SJCRH30 (cell line): Measurements from ENCODE around the gene ETV6. TPM values are rescaled to one million over a fixed set of nuclear protein-coding genes. Genes with fewer than 3 reads are reported as not detected.

Experiments used
- DNase-seq, 2 experiments: peaks; one replicate each; pipeline ENCODE4 v3.0.0-alpha.2; 2015 to 2020
- H3K27ac ChIP-seq: fragments of 250-450 bp; sonication (Bioruptor Pico); 2 replicates; pipeline ENCODE4 v1.5.1; 2020; ENCODE audit warnings: mild to moderate bottlenecking, moderate library complexity
- H3K27me3 ChIP-seq: fragments of 250-450 bp; sonication (Bioruptor Pico); 2 replicates; pipeline ENCODE4 v1.5.1; 2020; ENCODE audit warnings: mild to moderate bottlenecking, moderate library complexity
- H3K36me3 ChIP-seq: fragments of 250-450 bp; sonication (Bioruptor Pico); 2 replicates; pipeline ENCODE4 v1.5.1; 2020; ENCODE audit warnings: mild to moderate bottlenecking, moderate library complexity
- H3K4me1 ChIP-seq: fragments of 250-450 bp; sonication (Bioruptor Pico); 2 replicates; pipeline ENCODE4 v1.5.1; 2020; ENCODE audit warnings: mild to moderate bottlenecking, moderate library complexity
- H3K4me3 ChIP-seq: fragments of 250-450 bp; sonication (Bioruptor Pico); 2 replicates; pipeline ENCODE4 v1.5.1; 2020; ENCODE audit warnings: mild to moderate bottlenecking, moderate library complexity
- H3K9me3 ChIP-seq: fragments of 250-450 bp; sonication (Bioruptor Pico); replicated peaks from 2 replicates; pipeline ENCODE4 v1.5.1; 2020; ENCODE audit warnings: mild to moderate bottlenecking, moderate library complexity
- total RNA-seq: library from RNA; depleted of rRNA; stranded (reverse); fragments of >200 nt; shearing (Covaris generic); gene quantifications from 2 replicates; pipeline ENCODE4 v1.2.3, GENCODE V29; 2014

ETV6 gene
- total RNA-seq, 1 experiment from 2014 or later: 5.6 TPM

DNA sequence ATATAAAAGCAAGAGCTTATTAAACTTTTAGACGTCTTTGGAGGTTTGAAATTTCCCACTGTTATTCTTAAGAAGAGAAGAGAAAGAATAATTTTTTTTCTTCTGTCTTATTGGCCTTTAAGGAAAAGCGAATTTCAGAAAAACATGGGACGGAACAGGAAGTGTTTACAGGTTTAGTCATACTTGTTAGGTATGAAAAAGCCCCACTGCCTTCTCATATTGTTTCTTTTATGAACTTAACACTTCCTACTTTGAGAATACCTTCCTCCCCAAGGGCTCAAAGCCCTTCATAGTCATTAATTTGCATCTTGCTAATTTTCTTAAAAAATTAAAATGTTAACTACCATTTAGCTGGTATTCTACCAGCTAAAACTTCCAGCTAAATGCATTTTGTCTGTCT is 82.0 kb downstream of the ETV6 start:
- Histone ChIP-seq H3K4me3 (no peak overlapping the region), H3K9me3 (no peaks in the 10 kb centered on the region), H3K27ac (no peak overlapping the region), H3K27me3 (no peaks in the 10 kb centered on the region), H3K36me3 (no peaks in the 10 kb centered on the region), H3K4me1 (no peaks in the 10 kb centered on the region)
- DNase-seq: no peak

DNA sequence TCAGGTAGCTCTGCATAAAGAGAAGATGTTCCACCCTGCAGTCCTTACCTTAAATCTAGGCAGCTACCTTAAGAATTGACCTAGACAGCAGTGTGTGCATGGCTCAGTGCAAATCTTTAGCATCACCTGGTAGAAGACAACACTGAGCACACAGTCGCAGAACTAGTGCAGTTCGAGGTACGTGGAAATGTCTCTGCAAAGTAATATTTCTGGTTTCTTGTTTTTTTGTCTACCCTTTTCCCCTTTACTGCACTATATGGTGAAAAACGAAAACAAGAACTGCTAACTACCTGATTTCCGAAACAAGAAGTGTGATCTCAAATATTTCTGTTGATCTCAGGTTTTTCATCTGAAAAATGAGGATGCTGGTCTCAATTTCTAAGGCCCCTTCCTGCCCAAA is 82.5 kb downstream of the ETV6 start:
- Histone ChIP-seq H3K36me3 (no peaks in the 10 kb centered on the region), H3K4me1 (no peaks in the 10 kb centered on the region), H3K27ac (no peak overlapping the region), H3K4me3 (no peak overlapping the region), H3K27me3 (no peaks in the 10 kb centered on the region), H3K9me3 (no peaks in the 10 kb centered on the region)
- no peak for DNase-seq

DNA sequence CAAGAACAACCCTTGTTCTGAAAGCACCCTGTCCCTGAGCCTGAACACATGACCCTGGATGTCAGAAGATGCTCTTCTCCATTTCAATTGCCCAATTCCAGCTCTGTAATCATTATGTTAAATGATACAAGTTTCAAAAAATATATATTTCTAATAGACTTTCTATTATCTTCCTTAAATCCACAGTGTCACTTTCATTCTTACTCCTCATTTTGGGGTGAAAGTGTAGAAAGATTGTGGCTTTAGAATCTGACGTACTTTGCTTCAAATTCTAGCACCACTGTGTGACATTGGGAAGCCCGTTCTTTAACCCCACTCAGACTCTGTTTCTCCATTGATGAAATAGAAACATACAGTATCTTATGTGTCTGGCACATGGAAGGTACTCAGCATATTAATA is 83.2 kb downstream of the ETV6 start:
- Histone ChIP-seq H3K9me3 (no peaks in the 10 kb centered on the region), H3K27ac (no peak overlapping the region), H3K27me3 (no peaks in the 10 kb centered on the region), H3K4me3 (no peak overlapping the region), H3K36me3 (no peaks in the 10 kb centered on the region), H3K4me1 (no peaks in the 10 kb centered on the region)
- no peak for DNase-seq

DNA sequence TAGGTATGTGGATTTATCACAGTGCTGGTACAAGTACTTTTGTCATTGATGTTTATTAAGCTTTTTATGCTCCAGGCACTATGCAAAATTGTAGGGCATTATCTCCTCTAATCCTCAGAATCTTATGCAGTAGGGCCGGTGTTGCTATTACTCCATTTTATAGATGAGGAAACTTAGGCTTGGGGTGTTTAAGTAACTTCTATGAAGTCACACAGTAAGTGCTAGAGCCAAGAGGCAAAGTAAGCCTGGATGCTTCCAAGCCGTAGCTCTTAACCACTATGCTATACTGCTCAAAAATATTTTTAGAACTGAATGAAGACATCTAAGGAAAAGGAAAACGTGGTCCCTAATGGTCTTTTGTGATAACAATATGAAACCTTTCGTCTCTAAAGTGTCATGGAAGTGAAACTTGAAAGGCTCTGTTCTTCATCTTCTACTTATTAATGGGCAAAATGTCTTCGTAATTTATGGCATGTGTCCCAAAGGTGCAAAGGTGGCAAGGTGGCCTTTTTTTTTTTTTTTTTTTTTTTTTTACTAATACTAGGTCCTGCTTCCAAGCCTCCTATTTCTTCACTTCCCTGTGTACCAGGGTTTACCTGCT is 85.2 kb downstream of the ETV6 start:
- no peak overlapping the region for H3K27ac ChIP-seq
- no peak for DNase-seq
- H3K9me3 ChIP-seq: no peaks in the 10 kb centered on the region
- no peak overlapping the region for H3K4me3 ChIP-seq
- no peaks in the 10 kb centered on the region for H3K36me3 ChIP-seq
- no peaks in the 10 kb centered on the region for H3K4me1 ChIP-seq
- no peaks in the 10 kb centered on the region for H3K27me3 ChIP-seq

DNA sequence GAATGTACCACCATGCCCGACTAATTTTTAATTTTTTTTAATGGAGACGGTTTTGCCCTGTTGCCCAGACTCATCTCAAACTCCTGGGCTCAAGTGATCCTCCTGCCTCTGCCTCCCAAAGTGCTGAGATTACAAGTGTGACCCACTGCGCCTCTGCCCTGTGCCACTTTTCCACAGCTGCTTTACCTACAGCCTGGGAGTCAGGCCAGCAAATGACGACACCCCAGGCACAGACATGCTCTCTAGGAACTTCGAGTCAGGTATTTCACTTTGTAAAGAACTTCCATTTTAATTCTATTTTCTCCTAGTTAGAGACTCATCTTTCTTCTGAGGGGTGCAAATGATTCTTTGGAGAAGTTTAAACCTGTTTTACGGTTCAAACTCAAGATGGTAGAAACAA is 89.0 kb downstream of the ETV6 start:
- Histone ChIP-seq H3K4me1 (no peaks in the 10 kb centered on the region), H3K9me3 (no peaks in the 10 kb centered on the region), H3K4me3 (no peak overlapping the region), H3K36me3 (no peaks in the 10 kb centered on the region), H3K27ac (no peak overlapping the region), H3K27me3 (no peaks in the 10 kb centered on the region)
- DNase-seq: no peak

DNA sequence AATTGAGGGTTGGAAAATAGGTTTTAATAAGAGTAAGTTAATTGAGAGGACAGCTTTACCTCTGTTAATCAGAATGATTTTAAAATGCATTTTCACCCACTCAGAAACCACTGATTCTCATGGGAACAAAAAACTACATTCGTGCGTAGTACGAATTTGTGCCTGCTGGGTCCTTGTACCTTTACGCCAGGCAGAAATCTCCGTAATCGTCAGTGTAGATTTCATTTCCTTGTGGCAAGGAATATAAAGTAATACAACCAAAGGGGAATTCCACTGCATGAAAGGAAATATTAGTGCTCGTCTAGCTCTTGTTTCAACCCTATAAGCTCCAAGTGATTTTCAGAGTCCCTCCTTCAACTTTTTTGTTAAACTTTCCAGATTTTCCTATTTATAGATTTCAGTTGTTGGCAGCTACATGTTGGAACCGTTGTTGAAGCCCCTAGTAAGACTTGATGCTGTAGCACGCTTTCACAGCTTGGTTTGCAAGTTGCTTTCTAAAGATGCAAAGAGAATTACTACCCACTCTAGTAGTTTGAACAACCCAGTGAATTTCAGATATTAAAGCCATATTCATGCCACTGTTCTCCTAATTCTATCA is 90.6 kb downstream of the ETV6 start:
- no peaks in the 10 kb centered on the region for H3K36me3 ChIP-seq
- H3K27me3 ChIP-seq: no peaks in the 10 kb centered on the region
- no peak overlapping the region for H3K4me3 ChIP-seq
- DNase-seq: no peak
- H3K27ac ChIP-seq: no peak overlapping the region
- no peaks in the 10 kb centered on the region for H3K4me1 ChIP-seq
- no peaks in the 10 kb centered on the region for H3K9me3 ChIP-seq

DNA sequence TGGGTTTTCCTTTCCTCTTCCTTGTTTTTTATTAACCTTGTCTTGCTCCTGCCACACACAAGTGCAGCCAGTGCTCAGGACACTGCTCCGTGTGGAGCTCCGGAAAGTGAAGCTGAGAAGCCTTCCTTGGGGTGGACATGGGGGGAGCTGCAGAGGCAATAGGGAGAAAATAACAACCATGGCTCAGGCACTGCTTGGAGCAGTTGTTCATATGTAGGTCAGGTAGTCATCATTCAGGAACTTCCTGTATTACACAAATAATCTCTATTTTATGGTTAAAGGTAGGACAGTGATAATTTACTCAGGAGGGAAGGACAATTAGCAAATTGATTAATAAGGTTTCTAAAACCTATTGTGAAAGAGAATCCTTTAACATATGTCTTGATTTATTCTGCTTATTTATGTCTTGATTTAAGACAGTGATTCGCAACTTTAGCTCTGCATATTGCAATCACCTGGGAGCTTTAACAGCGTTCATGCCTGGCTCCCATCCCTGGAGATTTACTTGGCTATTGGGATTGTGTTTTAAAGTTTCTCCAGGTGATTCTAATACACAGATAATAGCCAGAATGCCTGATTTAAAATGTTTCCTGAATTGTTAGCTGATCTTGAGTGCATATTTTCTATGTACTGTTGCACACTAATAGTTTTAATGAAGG is 92.1 kb downstream of the ETV6 start:
- Histone ChIP-seq H3K4me3 (no peak overlapping the region), H3K9me3 (no peaks in the 10 kb centered on the region), H3K36me3 (no peaks in the 10 kb centered on the region), H3K4me1 (no peaks in the 10 kb centered on the region), H3K27me3 (no peaks in the 10 kb centered on the region), H3K27ac (no peak overlapping the region)
- DNase-seq: no peak

DNA sequence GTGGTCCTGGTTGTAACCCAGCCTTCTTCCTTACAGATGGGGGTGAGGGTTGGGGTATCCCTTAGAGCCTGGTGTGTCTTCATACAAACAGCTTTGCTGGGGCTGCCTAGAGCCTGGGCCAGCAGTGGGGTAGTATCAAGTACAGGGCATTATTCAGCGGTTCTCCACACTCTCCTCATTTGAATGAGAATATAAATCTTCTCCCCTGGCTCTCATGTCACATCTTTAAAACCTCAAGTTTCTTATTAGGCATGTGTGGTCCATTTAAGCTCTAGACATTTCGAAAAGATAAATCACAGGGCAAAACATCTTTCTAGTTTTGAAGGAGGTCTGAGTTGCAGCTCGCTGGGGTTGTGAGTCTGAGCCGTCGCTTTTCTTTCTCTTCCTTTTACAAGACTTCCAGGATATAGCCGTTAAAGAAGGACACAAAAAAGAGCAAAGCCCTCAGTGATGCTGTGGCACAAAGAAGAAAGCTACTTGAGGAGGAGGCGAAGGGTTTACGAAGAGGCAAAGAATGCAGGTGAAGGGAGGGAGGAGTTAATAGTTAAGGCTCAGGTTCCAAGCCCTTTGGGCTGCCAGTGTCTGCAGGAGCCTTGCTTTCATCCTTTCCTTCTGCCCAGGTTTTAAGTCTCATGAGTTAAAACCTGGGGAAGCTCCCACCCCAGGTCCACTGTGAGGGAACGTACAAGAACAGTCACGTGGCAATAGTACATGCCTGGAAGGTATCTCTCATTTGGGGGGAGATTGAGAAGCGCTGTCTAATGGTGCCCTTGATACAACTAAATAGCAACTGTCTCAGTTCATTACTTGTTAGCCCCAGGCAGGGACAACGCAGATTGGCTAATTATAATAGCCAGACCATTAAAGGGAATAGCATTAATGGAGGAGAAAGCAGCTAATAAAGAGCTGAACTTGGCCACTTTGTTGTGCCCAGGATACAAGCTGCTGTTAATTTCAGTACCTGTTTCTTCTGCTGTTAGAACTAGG is 94.2 kb downstream of the ETV6 start:
- no peak for DNase-seq
- Histone ChIP-seq H3K9me3 (no peaks in the 10 kb centered on the region), H3K4me1 (no peaks in the 10 kb centered on the region), H3K36me3 (no peaks in the 10 kb centered on the region), H3K4me3 (no peak overlapping the region), H3K27me3 (no peaks in the 10 kb centered on the region), H3K27ac (no peak overlapping the region)

DNA sequence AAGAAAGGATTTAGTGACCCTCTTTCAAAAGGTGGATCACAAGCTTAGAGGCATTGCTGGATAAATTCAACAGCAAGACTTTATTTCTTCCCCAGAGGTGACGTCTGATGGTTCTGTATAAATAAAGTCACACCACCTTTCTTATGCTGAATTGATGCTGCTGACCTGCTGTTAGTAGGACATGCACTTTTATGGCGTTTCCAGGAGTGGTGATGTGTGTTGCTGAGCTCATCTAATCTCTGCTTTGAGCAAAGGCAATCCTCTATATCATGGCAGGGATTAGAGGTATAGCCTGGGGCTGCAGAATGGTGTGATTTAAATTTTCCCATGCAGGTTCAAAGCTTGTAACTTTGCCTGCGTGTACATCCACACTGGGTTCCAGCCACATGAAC is 94.9 kb downstream of the ETV6 start:
- Histone ChIP-seq H3K36me3 (no peaks in the 10 kb centered on the region), H3K4me1 (no peaks in the 10 kb centered on the region), H3K4me3 (no peak overlapping the region), H3K9me3 (no peaks in the 10 kb centered on the region), H3K27ac (no peak overlapping the region), H3K27me3 (no peaks in the 10 kb centered on the region)
- DNase-seq: no peak

DNA sequence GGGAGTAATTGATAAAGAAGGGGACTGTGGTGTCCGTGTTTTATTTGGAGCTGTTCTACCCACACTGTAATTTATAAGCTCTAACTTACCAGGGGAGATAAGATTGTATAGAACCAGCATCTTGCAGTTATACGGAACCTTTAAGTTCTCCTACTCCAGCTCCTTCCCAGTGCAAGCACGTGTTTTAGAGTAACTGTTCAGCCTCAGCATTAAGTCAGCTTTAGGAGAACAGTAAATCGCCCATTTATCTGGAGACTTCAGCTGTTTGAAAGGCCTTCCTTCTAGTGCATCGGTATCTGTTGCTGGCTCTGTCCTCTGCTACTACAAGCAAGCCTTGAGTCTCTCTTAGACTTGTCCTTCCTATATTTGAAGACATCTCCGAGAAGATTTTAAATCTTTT is 95.6 kb downstream of the ETV6 start:
- H3K27ac ChIP-seq: no peak overlapping the region
- H3K4me1 ChIP-seq: no peaks in the 10 kb centered on the region
- no peak overlapping the region for H3K4me3 ChIP-seq
- H3K36me3 ChIP-seq: no peaks in the 10 kb centered on the region
- no peaks in the 10 kb centered on the region for H3K27me3 ChIP-seq
- DNase-seq: no peak
- H3K9me3 ChIP-seq: no peaks in the 10 kb centered on the region

DNA sequence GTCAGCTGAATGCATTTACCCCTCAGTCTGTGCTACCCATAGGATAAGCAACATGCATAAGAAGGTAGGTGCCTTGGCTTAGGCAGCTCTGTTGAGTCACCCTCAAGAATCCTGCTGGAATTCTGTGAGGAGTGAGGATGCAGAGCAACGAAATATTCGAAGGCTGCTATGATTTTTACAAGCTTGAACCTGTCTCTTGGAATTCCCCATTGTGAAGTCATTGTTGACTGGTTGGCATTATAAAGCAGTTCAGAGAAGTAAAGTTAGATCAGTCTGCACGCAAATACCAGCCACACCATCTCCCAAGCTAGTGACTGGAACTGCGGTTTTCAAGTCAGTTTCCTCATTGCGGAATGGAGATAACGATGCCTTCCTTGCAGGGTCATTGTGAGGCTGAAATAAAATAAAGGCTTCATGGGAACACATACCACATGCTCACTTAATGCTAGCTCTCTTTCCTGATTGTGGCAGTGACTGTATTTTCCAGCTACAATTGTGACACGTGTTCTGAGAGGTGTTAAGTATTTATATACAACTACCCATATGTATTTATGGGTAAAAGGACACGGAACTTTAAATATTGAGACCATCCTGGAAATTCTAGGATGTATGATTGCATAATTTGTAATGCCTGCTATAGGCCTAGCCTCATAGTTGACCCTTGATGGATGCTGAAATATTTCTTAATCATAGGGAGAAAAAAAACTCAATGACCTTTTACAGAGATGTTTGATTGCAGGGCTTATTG is 96.7 kb downstream of the ETV6 start:
- DNase-seq: no peak
- H3K4me1 ChIP-seq: no peaks in the 10 kb centered on the region
- H3K36me3 ChIP-seq: no peaks in the 10 kb centered on the region
- H3K4me3 ChIP-seq: no peak overlapping the region
- no peak overlapping the region for H3K27ac ChIP-seq
- no peaks in the 10 kb centered on the region for H3K9me3 ChIP-seq
- H3K27me3 ChIP-seq: no peaks in the 10 kb centered on the region

DNA sequence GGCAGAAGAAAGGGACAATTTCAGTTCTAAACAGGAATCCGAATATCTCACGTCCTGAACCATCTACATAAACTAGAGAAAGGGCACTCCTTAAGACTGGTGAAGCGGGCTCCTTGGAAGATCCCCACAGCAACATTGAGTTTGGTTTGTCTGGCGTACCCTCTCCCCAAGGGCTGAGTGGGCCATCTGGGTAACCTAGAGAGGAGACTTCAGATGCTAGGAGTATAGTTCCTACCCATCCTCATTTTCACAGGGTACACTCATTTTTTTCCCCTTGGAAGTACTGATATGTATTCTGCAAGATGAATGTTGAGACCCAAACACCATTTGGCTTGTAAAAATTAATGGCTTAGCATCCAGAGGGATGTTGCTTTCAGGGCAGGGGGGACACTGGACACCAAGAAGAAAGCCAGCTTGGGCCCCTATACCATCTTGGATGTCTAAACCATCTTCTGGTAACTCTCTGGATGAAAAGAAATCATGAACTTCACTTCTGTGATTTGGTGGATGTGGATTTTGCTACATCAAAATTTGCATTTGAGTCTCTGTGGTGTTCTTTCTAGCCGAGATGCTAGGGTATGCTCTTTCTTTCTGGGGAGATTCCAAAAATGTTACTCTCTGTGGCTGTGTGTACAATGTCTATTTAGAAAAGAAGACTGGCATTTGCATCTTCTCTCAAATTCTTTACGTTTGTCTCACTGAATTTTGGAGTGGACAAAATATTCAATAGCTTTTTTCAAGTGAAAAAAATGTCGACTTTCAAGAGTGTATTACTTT is 97.7 kb downstream of the ETV6 start:
- no peak overlapping the region for H3K4me3 ChIP-seq
- H3K4me1 ChIP-seq: no peaks in the 10 kb centered on the region
- no peaks in the 10 kb centered on the region for H3K9me3 ChIP-seq
- no peaks in the 10 kb centered on the region for H3K27me3 ChIP-seq
- no peaks in the 10 kb centered on the region for H3K36me3 ChIP-seq
- no peak overlapping the region for H3K27ac ChIP-seq
- DNase-seq: no peak

DNA sequence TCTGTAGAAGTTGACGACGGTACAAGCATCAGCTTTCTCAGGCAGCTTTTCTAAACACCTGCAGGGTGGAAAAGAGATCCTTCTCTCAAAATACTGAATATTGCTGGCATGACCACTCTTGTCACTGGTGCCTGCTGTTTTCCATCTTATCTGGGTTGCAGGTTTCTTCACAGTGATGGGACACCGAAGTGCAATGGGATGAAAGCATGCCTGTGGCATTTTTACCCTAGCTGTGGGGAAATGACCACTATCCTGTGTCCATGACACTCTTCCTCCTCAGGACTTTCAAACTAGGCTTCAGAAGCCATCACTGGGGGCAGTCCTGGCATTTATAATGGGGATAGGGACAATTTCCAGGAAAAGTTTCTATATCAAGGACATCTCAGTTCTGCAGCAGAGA is 98.5 kb downstream of the ETV6 start:
- no peaks in the 10 kb centered on the region for H3K27me3 ChIP-seq
- no peaks in the 10 kb centered on the region for H3K9me3 ChIP-seq
- H3K4me3 ChIP-seq: no peak overlapping the region
- H3K27ac ChIP-seq: no peak overlapping the region
- DNase-seq: no peak
- H3K4me1 ChIP-seq: no peaks in the 10 kb centered on the region
- H3K36me3 ChIP-seq: no peaks in the 10 kb centered on the region

DNA sequence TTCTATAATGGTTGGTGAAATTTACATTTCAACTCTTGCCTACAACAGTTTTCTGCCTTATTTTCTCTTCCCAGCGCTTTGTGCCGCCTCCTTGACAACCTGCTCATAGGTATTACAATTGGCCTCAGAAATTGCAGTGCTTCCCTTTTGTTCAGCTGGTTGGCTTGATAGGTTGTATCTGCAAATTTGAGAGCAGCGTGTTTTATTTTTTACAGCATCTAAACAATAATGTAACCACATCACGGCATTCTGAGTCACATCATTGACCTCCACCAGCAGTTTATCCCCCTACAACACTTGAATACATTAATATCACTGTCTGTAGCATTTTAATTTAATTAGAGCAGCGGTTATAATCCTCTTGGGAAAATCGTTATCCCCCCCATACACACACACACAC is 99.4 kb downstream of the ETV6 start:
- Histone ChIP-seq H3K36me3 (no peaks in the 10 kb centered on the region), H3K27me3 (no peaks in the 10 kb centered on the region), H3K4me1 (no peaks in the 10 kb centered on the region), H3K9me3 (no peaks in the 10 kb centered on the region), H3K27ac (no peak overlapping the region), H3K4me3 (no peak overlapping the region)
- no peak for DNase-seq
